ENCODE data around the gene PSTK. TPM values are rescaled to one million over a fixed set of nuclear protein-coding genes. Genes with fewer than 3 reads are reported as not detected.
A peak's percentile ranks its signal among the peaks of the same experiment; 100 is the strongest.

Gene PSTK
- total RNA-seq, 3 donors from 2014 or later: 3.6 to 6.4 (median 3.7) TPM

DNA sequence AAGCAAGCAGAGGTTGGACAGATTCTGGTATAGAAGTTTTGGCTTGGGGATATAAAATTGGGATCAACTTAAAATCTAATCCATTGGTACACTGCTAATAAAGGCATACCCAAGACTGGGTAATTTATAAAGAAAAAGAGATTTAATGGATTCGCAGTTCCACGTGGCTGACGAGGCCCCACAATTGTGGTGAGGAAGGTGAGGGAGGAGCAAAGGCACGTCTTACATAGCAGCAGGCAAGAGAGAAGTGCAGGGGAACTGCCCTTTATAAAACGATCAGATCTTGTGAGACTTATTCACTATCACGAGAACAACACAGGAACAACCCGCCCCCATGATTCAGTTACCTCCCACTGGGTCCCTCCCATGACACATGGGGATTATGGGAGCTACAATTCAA lies 38.3 kb downstream of the PSTK start:
- no peaks in the 10 kb centered on the region for H3K9me3 ChIP-seq
- DNase-seq (ENCODE audit: low spot score in 2 of 2): no peak
- H3K27me3 ChIP-seq: no peaks in the 10 kb centered on the region
- H3K4me3 ChIP-seq: no peak overlapping the region
- no peaks in the 10 kb centered on the region for H3K36me3 ChIP-seq
- no peak overlapping the region for H3K27ac ChIP-seq
- TF ChIP-seq, protein P1, sequence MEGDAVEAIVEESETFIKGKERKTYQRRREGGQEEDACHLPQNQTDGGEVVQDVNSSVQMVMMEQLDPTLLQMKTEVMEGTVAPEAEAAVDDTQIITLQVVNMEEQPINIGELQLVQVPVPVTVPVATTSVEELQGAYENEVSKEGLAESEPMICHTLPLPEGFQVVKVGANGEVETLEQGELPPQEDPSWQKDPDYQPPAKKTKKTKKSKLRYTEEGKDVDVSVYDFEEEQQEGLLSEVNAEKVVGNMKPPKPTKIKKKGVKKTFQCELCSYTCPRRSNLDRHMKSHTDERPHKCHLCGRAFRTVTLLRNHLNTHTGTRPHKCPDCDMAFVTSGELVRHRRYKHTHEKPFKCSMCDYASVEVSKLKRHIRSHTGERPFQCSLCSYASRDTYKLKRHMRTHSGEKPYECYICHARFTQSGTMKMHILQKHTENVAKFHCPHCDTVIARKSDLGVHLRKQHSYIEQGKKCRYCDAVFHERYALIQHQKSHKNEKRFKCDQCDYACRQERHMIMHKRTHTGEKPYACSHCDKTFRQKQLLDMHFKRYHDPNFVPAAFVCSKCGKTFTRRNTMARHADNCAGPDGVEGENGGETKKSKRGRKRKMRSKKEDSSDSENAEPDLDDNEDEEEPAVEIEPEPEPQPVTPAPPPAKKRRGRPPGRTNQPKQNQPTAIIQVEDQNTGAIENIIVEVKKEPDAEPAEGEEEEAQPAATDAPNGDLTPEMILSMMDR (IDR thresholded peaks at IDR 0.05): no peak
- TF ChIP-seq POLR2A (IDR thresholded peaks at IDR 0.05) (no peak), POLR2AphosphoS5 (IDR thresholded peaks at IDR 0.05) (no peak)
- H3K4me1 ChIP-seq: no peaks in the 10 kb centered on the region
- intact Hi-C loops (cut with DNase I; ENCODE audit: low total_unique reads): no loop called here

DNA sequence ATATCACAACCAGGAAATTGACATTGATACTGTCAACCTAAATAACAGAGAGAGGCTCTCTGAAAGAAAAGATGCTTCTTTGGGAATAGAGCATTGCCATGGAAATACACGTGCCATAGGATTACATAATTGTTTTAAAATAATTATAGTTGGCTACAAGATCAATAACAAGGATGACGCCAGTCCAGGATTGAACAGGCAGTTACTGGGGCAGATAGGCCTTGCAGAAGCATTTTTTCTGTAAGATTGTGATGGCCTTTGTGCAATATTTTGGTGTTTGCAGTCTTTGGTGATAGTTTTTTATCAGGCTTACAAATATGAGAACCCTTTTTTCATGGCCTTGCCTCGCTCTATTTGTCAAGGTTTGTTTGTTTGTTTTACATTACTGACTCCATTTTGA lies 39.1 kb downstream of the PSTK start:
- no peaks in the 10 kb centered on the region for H3K4me1 ChIP-seq
- no peaks in the 10 kb centered on the region for H3K9me3 ChIP-seq
- TF ChIP-seq POLR2AphosphoS5 (IDR thresholded peaks at IDR 0.05) (no peak), POLR2A (IDR thresholded peaks at IDR 0.05) (no peak)
- TF ChIP-seq, protein P1 (IDR thresholded peaks at IDR 0.05): no peak
- H3K27ac ChIP-seq: no peak overlapping the region
- no peaks in the 10 kb centered on the region for H3K27me3 ChIP-seq
- intact Hi-C loops (cut with DNase I; ENCODE audit: low total_unique reads): no loop called here
- H3K36me3 ChIP-seq: no peaks in the 10 kb centered on the region
- no peak overlapping the region for H3K4me3 ChIP-seq
- DNase-seq (ENCODE audit: low spot score in 2 of 2): no peak

DNA sequence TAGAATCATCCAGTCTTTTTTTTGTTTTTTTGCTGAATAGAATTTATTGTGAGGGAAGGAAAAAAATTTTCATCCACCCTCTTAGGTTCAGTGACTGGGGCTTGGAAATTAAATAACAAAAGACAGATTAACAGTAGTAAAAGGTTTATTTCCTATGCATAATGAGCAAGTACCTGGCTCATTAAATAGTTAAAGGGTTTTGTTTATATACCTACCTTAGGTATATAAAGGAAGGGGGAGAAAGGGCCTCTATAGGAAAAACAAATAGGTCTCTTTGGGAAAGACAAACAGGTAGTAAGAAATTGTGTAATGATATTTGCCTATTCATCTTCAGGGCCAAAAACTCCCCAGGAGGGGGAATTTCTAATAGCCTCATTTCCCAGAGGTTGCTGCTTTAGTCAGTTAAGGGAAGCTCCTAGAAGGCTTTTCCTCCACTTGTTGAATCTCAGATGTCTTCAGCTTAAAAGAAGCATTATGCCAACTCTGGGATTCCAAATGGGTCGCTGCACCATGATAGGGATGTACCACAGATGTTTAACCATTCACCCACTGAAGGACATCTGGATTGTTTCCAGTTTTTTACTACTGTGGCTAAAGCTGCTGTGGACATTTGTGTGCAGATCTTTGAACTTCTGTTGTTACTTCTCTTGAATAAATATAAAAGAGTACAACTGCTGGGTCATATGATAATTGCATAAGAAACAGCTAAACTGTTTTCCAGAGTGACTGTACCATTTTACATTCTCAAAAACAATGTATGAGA lies 39.9 kb downstream of the PSTK start:
- H3K27me3 ChIP-seq: no peaks in the 10 kb centered on the region
- no peak for DNase-seq (ENCODE audit: low spot score in 2 of 2)
- intact Hi-C loops (cut with DNase I; ENCODE audit: low total_unique reads): no loop called here
- no peak overlapping the region for H3K4me3 ChIP-seq
- no peaks in the 10 kb centered on the region for H3K36me3 ChIP-seq
- peak overlapping the region in 1 of 2 donors; percentile 50 for H3K27ac ChIP-seq
- H3K4me1 ChIP-seq: no peaks in the 10 kb centered on the region
- H3K9me3 ChIP-seq: no peaks in the 10 kb centered on the region
- TF ChIP-seq, protein P1 (IDR thresholded peaks at IDR 0.05): no peak
- TF ChIP-seq POLR2A (IDR thresholded peaks at IDR 0.05) (no peak), POLR2AphosphoS5 (IDR thresholded peaks at IDR 0.05) (no peak)

DNA sequence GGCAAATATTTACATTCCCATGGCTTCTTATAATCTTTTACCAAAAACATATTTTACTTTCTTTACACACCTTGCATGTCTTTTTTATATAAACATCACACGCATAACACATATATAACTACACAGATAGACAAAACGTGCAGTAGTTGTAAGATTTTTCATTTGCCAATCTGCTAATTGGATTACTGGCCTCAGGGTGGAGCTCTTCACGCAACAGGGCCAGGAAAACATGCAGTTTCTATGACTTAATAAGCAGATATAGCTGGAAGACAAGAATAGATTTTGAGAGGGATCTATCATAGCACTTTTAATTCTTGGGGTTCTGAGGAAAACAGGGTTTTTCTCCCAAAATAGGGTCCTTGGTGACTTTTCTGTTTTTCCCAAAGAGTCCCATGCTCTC lies 41.3 kb downstream of the PSTK start:
- Histone ChIP-seq H3K36me3 (no peaks in the 10 kb centered on the region), H3K4me1 (no peaks in the 10 kb centered on the region), H3K9me3 (no peaks in the 10 kb centered on the region), H3K4me3 (no peak overlapping the region), H3K27me3 (no peaks in the 10 kb centered on the region), H3K27ac (no peak overlapping the region)
- intact Hi-C loops (cut with DNase I; ENCODE audit: low total_unique reads): no loop called here
- TF ChIP-seq POLR2AphosphoS5 (IDR thresholded peaks at IDR 0.05) (no peak), POLR2A (IDR thresholded peaks at IDR 0.05) (no peak)
- TF ChIP-seq, protein P1 (IDR thresholded peaks at IDR 0.05): no peak
- DNase-seq (ENCODE audit: low spot score in 2 of 2): no peak

DNA sequence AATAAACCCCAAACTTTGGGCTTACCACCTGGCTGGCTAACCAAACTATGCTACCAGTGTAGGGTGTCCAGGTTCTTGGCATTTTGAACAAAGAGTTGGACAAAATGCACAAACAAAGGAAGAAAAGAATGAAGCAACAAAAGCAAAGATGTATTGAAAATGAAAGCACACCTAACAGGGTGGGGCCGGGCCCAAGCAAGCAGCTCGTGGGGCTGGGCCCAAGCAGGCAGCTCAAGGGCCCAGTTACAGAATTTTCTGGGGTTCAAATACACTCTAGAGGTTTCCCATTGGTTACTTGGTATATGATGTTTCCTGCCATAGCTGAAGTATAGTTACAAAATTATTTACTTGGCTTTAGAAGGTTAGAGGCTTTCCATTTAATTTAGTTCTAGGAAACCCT lies 44.3 kb downstream of the PSTK start:
- no peaks in the 10 kb centered on the region for H3K27me3 ChIP-seq
- no peaks in the 10 kb centered on the region for H3K4me1 ChIP-seq
- TF ChIP-seq POLR2AphosphoS5 (IDR thresholded peaks at IDR 0.05) (no peak), POLR2A (IDR thresholded peaks at IDR 0.05) (no peak)
- TF ChIP-seq, protein P1 (IDR thresholded peaks at IDR 0.05): no peak
- H3K27ac ChIP-seq: no peak overlapping the region
- H3K36me3 ChIP-seq: no peaks in the 10 kb centered on the region
- intact Hi-C loops (cut with DNase I; ENCODE audit: low total_unique reads): no loop called here
- no peak overlapping the region for H3K4me3 ChIP-seq
- no peaks in the 10 kb centered on the region for H3K9me3 ChIP-seq
- no peak for DNase-seq (ENCODE audit: low spot score in 2 of 2)
